ENCODE results near the gene ST6GALNAC3. TPM values are rescaled to one million over a fixed set of nuclear protein-coding genes. Genes with fewer than 3 reads are reported as not detected.
A peak's percentile ranks its signal among the peaks of the same experiment; 100 is the strongest.
"Not testable (repeated sequence)": the region's sequence is repeated elsewhere in the genome, so short reads cannot be mapped to it uniquely, and the experiment has no call there.

Gene ST6GALNAC3
- polyA plus RNA-seq, 4 donors, result 27.3 to 102 (median 82.0) TPM

DNA sequence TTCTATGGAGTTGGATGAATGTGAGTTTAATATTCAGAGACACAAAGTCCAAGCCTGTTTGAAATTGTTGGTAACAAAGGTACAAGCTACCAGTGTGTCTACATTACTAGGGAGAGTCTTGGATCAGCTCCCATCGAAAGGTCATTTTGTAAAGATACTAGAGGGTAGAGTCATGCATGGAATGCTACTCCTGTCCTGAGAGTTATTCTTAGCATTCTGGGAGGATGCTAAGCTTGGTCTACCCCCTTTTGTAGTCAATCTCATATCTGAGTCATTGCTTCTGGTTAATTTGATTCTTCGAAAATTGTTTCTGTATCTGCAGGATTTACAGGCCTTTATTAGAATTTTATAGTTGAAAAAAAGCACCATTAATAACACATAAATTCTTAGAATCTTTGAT lies 240.2 kb downstream of the ST6GALNAC3 start:
- no peak for DNase-seq (ENCODE audit: low read depth in 4 of 4, low spot score in 3 of 4)

- DNase-seq (ENCODE audit: low read depth in 4 of 4, low spot score in 3 of 4), result no peak
Observed at GRCh38 chr1:76317299-76317900, 242.9 kb downstream of the ST6GALNAC3 start.

DNA sequence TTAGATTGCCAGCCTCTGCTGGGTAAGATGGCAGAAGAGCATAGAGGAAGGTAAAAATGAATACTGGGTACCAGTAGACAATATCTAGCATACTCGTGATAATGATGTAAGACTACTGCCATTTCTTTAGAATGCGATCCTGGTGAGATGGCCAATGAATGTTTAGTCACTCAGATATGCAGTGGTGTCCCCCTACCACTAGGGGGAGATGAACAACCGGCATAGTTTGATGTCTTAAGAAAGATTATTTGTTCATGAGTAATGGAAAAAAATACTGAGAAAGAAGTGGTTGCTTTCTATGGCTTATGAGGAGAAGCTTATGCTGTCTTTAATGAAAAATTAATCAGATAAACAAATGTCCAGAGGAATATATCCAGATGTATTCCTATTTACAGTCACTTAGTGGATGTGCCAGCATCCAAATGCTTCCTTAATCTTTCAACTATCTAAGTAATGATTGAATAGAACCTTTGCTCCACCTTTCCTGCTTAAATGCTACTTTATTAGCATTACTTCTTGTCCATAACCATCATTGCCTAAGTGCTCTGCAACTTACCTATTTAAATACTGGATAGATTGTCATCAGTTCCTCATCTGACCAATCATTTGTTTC lies 256.6 kb downstream of the ST6GALNAC3 start:
- peak in 3 of 4 donors; percentile 20 to 32 (median 31) for DNase-seq (ENCODE audit: low read depth in 4 of 4, low spot score in 3 of 4)

- DNase-seq (ENCODE audit: low read depth in 4 of 4, low spot score in 3 of 4), result no peak
Observed at GRCh38 chr1:76335882-76336281, 261.3 kb downstream of the ST6GALNAC3 start.

DNA sequence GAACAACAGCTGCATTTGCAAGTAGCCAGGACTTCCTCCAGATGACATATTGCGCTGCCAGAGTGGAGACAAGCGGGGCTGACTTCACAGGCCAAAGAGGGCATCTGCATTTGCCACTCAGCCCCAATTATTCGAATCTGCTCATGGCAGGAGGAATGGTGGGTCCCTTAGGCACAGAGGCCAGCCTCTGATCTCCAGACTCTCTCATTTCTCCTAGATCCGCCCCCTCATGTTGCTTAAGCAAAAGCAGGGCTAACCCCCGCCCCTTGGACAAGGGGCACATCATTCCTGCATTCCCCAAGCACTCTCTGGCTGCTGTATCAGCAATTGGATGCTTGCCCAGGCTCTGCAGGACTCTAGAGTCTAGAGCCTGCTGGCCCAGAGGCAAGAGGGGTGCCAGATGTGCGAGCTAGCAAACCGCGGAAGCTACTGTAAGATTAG lies 262.4 kb downstream of the ST6GALNAC3 start:
- DNase-seq (ENCODE audit: low read depth in 4 of 4, low spot score in 3 of 4), result peak in 2 of 4 donors; percentile 10 to 14

DNA sequence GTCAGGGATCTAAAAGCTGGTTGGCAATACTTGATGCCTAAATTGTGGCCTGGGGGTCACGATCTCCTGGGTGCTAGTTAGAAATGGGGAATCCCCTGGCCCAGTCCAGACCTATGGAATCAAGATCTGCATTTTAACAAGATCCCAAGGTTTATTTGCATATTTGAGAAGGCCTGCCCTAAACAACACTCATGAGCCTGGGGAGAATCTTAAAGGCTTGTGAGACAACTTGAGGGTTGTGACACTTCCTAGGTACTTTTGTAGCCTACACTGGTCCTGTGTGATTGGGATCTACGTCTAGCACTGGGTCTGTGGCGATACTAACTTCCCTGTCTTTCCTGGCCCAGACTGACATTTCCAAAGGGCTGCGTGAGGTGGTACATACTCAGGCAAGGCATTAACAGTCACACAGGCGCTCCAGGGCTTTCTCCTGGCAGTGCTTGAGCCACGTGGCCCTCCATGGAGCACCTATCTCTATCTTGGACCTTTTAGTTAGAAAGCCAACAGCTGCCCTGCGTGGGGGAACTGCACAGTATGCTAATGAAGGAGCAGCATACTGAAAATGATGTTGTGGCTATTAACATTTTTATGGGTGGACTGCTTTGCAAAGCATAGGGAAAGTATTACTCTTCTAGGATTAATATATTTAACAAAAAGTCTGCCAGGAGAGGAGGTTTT lies 263.1 kb downstream of the ST6GALNAC3 start:
- DNase-seq (ENCODE audit: low read depth in 4 of 4, low spot score in 3 of 4), result no peak

DNA sequence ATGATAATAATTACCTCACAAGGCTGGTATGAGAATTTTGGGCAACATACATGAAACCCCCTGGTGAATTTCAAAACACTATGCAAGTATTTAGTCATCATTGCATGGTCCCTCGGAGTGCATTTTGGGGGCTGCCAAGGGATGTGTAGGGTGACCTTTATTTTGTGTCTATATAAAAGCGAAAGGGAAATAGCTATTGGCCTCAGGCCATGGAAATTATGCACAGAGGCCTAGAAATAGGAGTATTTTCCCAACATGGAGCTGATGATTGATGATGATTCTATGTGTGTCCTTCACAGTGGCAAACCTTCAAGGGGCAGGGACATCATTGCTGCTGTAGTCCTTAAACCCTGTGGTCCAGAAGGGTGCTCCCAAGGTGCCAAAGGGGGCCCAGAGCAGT lies 265.5 kb downstream of the ST6GALNAC3 start:
- no peak for DNase-seq (ENCODE audit: low read depth in 4 of 4, low spot score in 3 of 4)

- not testable (repeated sequence) for DNase-seq (ENCODE audit: low read depth in 4 of 4, low spot score in 3 of 4)
Observed at GRCh38 chr1:76341816-76342215, 267.3 kb downstream of the ST6GALNAC3 start.

- DNase-seq (ENCODE audit: low read depth in 4 of 4, low spot score in 3 of 4), result no peak
Observed at GRCh38 chr1:76343356-76343755, 268.8 kb downstream of the ST6GALNAC3 start.

- DNase-seq (ENCODE audit: low read depth in 4 of 4, low spot score in 3 of 4), result no peak
Observed at GRCh38 chr1:76351655-76352054, 277.1 kb downstream of the ST6GALNAC3 start.

- no peak for DNase-seq (ENCODE audit: low read depth in 4 of 4, low spot score in 3 of 4)
Observed at GRCh38 chr1:76352741-76353435, 278.3 kb downstream of the ST6GALNAC3 start.

- DNase-seq (ENCODE audit: low read depth in 4 of 4, low spot score in 3 of 4), result no peak
Observed at GRCh38 chr1:76354236-76354635, 279.7 kb downstream of the ST6GALNAC3 start.

DNA sequence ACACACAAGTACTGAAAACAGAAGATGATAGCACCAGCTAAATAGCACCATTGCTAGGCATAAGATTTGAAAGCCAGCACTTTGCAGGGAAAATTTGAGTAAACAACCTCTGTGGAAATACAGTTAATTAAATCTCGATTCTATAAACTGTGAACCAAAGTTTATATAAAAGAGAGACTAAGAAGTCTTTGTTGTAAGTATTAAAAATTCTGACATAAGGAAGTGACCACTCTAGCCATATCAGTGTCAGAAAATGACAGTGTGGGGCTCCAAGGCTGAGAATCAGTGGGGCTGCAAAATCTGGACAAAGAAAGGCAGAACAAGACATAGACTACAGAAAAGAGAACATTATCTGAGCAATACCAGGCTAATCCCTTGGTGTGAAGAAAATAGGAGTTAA lies 292.2 kb downstream of the ST6GALNAC3 start:
- no peak for DNase-seq (ENCODE audit: low read depth in 4 of 4, low spot score in 3 of 4)

GRCh38 chr1:76371941-76372340 lies 297.4 kb downstream of the ST6GALNAC3 start:
- no peak for DNase-seq (ENCODE audit: low read depth in 4 of 4, low spot score in 3 of 4)

GRCh38 chr1:76374086-76374485 lies 299.5 kb downstream of the ST6GALNAC3 start:
- no peak for DNase-seq (ENCODE audit: low read depth in 4 of 4, low spot score in 3 of 4)

GRCh38 chr1:76377247-76377646 lies 302.7 kb downstream of the ST6GALNAC3 start:
- DNase-seq (ENCODE audit: low read depth in 4 of 4, low spot score in 3 of 4), result no peak

GRCh38 chr1:76379506-76379905 lies 305.0 kb downstream of the ST6GALNAC3 start:
- no peak for DNase-seq (ENCODE audit: low read depth in 4 of 4, low spot score in 3 of 4)

DNA sequence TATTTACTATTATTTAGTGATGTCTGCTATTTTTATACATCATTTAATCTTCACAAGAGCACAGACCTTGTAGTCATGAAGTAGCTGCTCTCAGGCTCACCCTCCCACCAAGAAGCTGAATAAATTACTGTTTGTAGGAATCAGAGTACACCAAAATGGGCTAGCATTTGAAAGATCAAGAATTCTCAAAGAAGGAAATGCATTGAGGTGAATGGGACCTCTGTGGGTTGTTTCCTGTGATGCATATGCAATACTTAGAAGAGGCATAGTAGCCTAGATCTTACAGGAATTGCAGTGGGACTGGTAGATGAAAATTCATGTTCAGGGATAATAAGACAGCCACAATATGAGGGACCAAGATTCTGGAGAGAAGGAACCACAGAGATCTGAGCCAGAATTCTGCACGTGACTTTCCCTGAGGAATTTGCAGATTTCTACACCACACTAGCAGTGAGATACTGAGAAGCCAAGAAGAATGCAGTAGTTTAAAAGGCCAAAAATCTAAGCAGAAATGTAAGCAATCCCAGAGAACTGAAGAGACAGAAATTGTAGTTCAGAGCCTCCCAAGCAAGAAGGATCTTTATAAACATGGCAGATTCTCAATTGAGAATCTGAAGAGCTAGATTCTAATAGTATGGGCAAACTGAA lies 307.0 kb downstream of the ST6GALNAC3 start:
- no peak for DNase-seq (ENCODE audit: low read depth in 4 of 4, low spot score in 3 of 4)

DNA sequence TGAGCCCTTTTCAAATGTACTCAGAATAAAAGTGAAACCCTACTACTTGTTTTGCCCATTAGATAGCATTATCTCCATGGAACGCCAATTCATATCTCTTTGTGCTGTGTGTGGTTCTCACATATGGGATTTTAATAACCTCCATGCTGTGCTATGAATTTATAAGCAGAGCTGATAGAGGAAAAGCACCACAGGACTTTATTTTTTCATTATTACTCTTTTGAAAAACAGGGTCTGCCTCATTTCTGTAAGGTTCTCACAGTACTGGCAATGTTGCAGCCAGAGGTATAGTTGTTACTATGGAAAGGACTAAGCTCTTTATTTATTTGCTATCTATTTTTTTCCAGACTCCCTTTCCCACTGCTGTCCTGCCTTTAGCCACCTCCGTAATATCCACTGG lies 313.7 kb downstream of the ST6GALNAC3 start:
- no peak for DNase-seq (ENCODE audit: low read depth in 4 of 4, low spot score in 3 of 4)

DNA sequence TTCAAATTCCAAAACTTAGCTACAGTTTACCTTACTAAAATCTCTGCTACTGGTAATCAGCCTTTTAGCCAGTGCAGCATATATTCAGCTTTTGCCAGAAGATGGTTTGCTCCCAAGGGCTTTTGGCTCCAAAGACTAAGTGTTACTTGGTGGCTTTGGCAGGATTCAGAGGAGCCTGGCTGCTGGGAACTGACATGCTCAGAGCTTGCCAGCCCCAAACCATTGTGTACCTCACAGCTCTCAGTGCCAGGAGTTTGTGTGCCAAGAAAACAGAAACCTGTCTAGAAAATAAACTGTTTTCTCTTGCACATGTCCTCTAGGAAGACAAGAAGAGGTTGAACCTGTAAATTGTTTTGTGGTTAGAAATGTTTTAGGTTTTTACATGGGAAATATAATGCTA lies 315.9 kb downstream of the ST6GALNAC3 start:
- DNase-seq (ENCODE audit: low read depth in 4 of 4, low spot score in 3 of 4), result no peak

- no peak for DNase-seq (ENCODE audit: low read depth in 4 of 4, low spot score in 3 of 4)
Observed at GRCh38 chr1:76395059-76395458, 320.5 kb downstream of the ST6GALNAC3 start.
